ENCODE measurements around the gene VWA3B.
"Not testable (repeated sequence)": the region's sequence is repeated elsewhere in the genome, so short reads cannot be mapped to it uniquely, and the experiment has no call there.

Gene VWA3B

DNA sequence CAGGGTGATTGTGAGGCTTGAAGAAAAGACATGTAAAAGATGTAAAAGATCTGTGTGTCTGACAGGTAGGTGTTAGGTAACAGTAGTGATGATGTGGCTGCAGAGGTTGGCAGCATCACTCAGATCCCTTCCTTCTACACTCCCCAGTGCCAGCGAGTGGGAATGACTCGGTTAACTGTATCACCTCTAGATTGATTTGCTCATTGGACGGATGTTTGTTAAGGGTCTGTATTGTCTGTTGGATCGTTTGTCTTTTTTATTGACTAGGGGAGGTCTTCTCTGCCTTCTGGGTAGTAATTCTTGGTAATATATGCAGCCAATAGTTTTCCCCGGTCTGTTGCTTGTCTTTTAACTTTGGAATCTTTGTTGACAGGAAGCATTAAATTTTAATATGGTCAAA is 214.5 kb downstream of the VWA3B start:
- H3K27ac ChIP-seq = no peak overlapping the region
- H3K9me3 ChIP-seq = no peaks in the 10 kb centered on the region
- TF ChIP-seq CTCF (IDR thresholded peaks at IDR 0.05) = no peak
- H3K4me3 ChIP-seq (ENCODE audit: low read depth in 1 of 2, low read length in 1 of 2) = no peak overlapping the region
- H3K4me1 ChIP-seq (ENCODE audit: control insufficient read depth in 1 of 2, insufficient read depth in 1 of 2, low read depth in 1 of 2, low read length in 1 of 2) = no peaks in the 10 kb centered on the region
- H3K27me3 ChIP-seq = peaks cover 23% of the 10 kb centered on the region
- no peaks in the 10 kb centered on the region for H3K36me3 ChIP-seq

GRCh38 chr2:98307131-98307696 is 220.2 kb downstream of the VWA3B start:
- not testable (repeated sequence) for H3K27ac ChIP-seq; H3K4me3 ChIP-seq (ENCODE audit: low read depth in 1 of 2, low read length in 1 of 2); H3K4me1 ChIP-seq (ENCODE audit: control insufficient read depth in 1 of 2, insufficient read depth in 1 of 2, low read depth in 1 of 2, low read length in 1 of 2); H3K36me3 ChIP-seq; H3K9me3 ChIP-seq
- H3K27me3 ChIP-seq = peaks cover 39% of the 10 kb centered on the region

DNA sequence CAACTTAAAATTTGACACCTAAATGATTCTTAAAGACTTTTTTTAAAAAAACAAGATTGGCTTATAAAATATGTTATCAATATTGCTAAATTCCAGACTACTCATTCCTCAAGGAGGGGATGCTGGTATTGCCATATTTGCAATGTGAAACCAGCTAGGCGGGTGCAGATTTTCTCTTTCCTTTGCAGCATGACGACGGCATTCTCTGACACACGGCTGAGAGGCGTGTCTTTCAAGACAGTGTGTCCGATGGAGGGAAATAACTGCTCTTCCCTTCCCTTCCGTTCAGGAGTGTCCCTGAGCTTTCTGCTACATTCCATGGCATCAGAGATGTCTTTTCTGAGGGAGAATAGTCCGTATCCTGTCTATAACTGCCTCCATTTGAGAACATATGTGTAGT is 221.1 kb downstream of the VWA3B start:
- Histone ChIP-seq H3K27ac (no peak overlapping the region), H3K27me3 (peaks cover 48% of the 10 kb centered on the region), H3K4me1 (ENCODE audit: control insufficient read depth in 1 of 2, insufficient read depth in 1 of 2, low read depth in 1 of 2, low read length in 1 of 2) (no peaks in the 10 kb centered on the region), H3K9me3 (no peaks in the 10 kb centered on the region), H3K4me3 (ENCODE audit: low read depth in 1 of 2, low read length in 1 of 2) (no peak overlapping the region), H3K36me3 (no peaks in the 10 kb centered on the region)
- no peak for TF ChIP-seq CTCF (IDR thresholded peaks at IDR 0.05)

DNA sequence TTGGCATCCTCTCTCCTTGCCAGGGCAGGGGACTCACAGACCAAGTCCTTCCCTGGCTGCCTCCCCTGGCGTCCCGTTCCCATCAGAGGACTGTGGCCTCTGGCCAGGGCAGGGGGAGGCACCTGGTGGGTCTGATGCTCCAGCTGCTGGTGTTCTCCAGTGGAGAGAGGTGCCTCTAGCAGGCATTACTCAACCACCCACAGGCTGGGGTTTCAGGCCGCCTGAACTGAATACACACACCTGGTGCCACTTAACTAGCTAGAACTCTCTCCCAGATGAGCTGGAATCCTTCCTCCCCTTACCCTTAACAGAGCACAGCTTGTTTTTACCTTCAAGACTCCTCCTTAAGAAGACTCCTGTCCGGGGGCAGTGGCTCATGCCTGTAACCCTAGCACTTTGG is 221.6 kb downstream of the VWA3B start:
- Histone ChIP-seq H3K27me3 (peaks cover 52% of the 10 kb centered on the region), H3K4me3 (ENCODE audit: low read depth in 1 of 2, low read length in 1 of 2) (no peak overlapping the region), H3K27ac (no peak overlapping the region), H3K9me3 (no peaks in the 10 kb centered on the region), H3K36me3 (no peaks in the 10 kb centered on the region), H3K4me1 (ENCODE audit: control insufficient read depth in 1 of 2, insufficient read depth in 1 of 2, low read depth in 1 of 2, low read length in 1 of 2) (no peaks in the 10 kb centered on the region)
- TF ChIP-seq CTCF (IDR thresholded peaks at IDR 0.05) = no peak

GRCh38 chr2:98309580-98309979 is 222.6 kb downstream of the VWA3B start:
- H3K4me1 ChIP-seq (ENCODE audit: control insufficient read depth in 1 of 2, insufficient read depth in 1 of 2, low read depth in 1 of 2, low read length in 1 of 2) = no peaks in the 10 kb centered on the region

GRCh38 chr2:98310010-98310409 is 223.0 kb downstream of the VWA3B start:
- no peak overlapping the region for H3K27ac ChIP-seq
- H3K4me3 ChIP-seq (ENCODE audit: low read depth in 1 of 2, low read length in 1 of 2) = no peak overlapping the region
- H3K36me3 ChIP-seq = no peaks in the 10 kb centered on the region
- no peaks in the 10 kb centered on the region for H3K9me3 ChIP-seq
- H3K27me3 ChIP-seq = peaks cover 63% of the 10 kb centered on the region
- H3K4me1 ChIP-seq (ENCODE audit: control insufficient read depth in 1 of 2, insufficient read depth in 1 of 2, low read depth in 1 of 2, low read length in 1 of 2) = no peaks in the 10 kb centered on the region
- no peak for TF ChIP-seq CTCF (IDR thresholded peaks at IDR 0.05)

More at GRCh38 chr2:98309580-98309979, 222.6 kb downstream of the VWA3B start:
- Histone ChIP-seq H3K36me3 (no peaks in the 10 kb centered on the region), H3K27me3 (peaks cover 63% of the 10 kb centered on the region), H3K27ac (no peak overlapping the region), H3K9me3 (no peaks in the 10 kb centered on the region), H3K4me3 (ENCODE audit: low read depth in 1 of 2, low read length in 1 of 2) (no peak overlapping the region)
- TF ChIP-seq CTCF (IDR thresholded peaks at IDR 0.05) = no peak

All from neutrophil (primary cell).